Measurements from ENCODE around the gene CTNNBL1.

The CTNNBL1 gene

DNA sequence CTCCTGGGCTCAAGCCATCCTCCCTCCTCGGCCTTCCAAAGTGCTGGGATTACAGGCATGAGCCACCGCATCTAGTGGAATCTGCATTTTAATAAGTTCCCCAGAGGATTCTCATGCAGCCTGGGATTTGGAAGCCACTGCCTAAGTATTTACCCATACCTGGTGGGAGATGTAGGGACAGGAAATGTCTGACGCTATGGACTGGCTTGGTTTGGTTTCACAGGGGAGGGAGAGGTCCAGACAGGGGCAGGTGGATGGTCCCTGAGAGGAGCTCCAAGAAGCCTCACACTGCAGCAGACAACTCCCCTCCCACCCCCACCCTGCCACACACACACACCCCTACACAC lies 213.5 kb downstream of the CTNNBL1 start:
- DNase-seq (ENCODE audit: low read depth in 1 of 2, low spot score in 1 of 2), result no peak
- no peak overlapping the region for H3K4me3 ChIP-seq (replicated peaks; ENCODE audit: insufficient read depth, low read length)
- no peak overlapping the region for H3K27ac ChIP-seq (replicated peaks)
- TF ChIP-seq REST (IDR thresholded peaks at IDR 0.05; ENCODE audit: insufficient replicate concordance, low read depth) (no peak), GABPA (IDR thresholded peaks at IDR 0.05; ENCODE audit: low read depth) (no peak), CTCF (IDR thresholded peaks at IDR 0.05; ENCODE audit: insufficient read depth, low read length) (no peak), POLR2AphosphoS5 (IDR thresholded peaks at IDR 0.05; ENCODE audit: low read depth) (no peak), SPI1 (IDR thresholded peaks at IDR 0.05; ENCODE audit: borderline replicate concordance, low read depth) (no peak)
- peaks cover 27% of the 10 kb centered on the region for H3K27me3 ChIP-seq (ENCODE audit: insufficient read depth, poor library complexity, severe bottlenecking)

GRCh38 chr20:37907677-37908401 lies 214.0 kb downstream of the CTNNBL1 start:
- H3K27me3 ChIP-seq (ENCODE audit: insufficient read depth, poor library complexity, severe bottlenecking), result peaks cover 27% of the 10 kb centered on the region
- H3K4me3 ChIP-seq (replicated peaks; ENCODE audit: insufficient read depth, low read length), result no peak overlapping the region
- no peak for DNase-seq (ENCODE audit: low read depth in 1 of 2, low spot score in 1 of 2)
- TF ChIP-seq GABPA (IDR thresholded peaks at IDR 0.05; ENCODE audit: low read depth) (no peak), SPI1 (IDR thresholded peaks at IDR 0.05; ENCODE audit: borderline replicate concordance, low read depth) (no peak), CTCF (IDR thresholded peaks at IDR 0.05; ENCODE audit: insufficient read depth, low read length) (no peak), POLR2AphosphoS5 (IDR thresholded peaks at IDR 0.05; ENCODE audit: low read depth) (no peak), REST (IDR thresholded peaks at IDR 0.05; ENCODE audit: insufficient replicate concordance, low read depth) (no peak)
- no peak overlapping the region for H3K27ac ChIP-seq (replicated peaks)

DNA sequence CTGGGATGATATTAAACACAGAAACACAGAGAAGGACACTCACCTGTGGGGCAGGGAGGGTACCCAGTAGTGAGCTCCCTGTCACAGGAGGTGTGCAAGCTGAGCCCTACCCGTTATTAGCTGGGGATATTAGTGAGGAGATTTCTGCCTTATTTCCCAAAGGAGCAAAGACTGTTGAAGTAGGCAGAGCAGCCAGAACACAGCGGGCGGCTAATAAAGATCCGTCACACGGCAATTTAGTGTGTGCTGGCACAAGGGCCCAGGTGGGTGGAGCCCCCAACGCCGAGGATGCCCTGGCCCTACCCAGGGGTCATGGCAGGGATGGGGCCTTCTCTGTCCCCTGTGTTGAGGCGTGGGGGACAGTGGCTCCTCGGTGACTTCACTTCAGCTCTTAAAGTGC lies 217.4 kb downstream of the CTNNBL1 start:
- Histone ChIP-seq H3K27me3 (ENCODE audit: insufficient read depth, poor library complexity, severe bottlenecking) (peaks cover 39% of the 10 kb centered on the region), H3K27ac (replicated peaks) (no peak overlapping the region), H3K4me3 (replicated peaks; ENCODE audit: insufficient read depth, low read length) (no peak overlapping the region)
- TF ChIP-seq GABPA (IDR thresholded peaks at IDR 0.05; ENCODE audit: low read depth) (no peak), POLR2AphosphoS5 (IDR thresholded peaks at IDR 0.05; ENCODE audit: low read depth) (no peak)
- no peak for DNase-seq (ENCODE audit: low read depth in 1 of 2, low spot score in 1 of 2)

DNA sequence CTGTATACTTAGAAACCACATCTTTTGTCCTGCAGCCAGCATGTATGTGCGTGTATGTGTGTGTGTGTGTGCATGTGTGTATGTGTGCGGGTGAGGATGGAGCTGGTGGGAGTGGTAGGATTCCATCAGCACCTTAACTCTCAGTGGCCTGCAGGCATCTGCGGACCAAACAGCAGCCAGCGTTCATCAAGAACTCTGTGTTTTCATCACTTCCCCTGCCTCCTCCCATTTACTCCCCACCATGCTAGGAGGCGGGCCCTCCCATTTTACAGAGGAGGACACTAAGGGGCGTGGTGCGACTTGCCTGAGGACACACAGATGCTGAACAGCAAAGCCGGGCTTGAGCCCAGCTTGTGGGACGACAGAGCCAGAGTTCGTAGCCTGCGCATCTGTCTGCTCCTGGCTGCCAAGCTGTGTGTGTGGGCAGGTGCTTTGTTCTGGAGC lies 218.0 kb downstream of the CTNNBL1 start:
- Histone ChIP-seq H3K27me3 (ENCODE audit: insufficient read depth, poor library complexity, severe bottlenecking) (peaks cover 44% of the 10 kb centered on the region), H3K4me3 (replicated peaks; ENCODE audit: insufficient read depth, low read length) (no peak overlapping the region), H3K27ac (replicated peaks) (no peak overlapping the region)
- TF ChIP-seq GABPA (IDR thresholded peaks at IDR 0.05; ENCODE audit: low read depth) (no peak), SPI1 (IDR thresholded peaks at IDR 0.05; ENCODE audit: borderline replicate concordance, low read depth) (no peak), REST (IDR thresholded peaks at IDR 0.05; ENCODE audit: insufficient replicate concordance, low read depth) (no peak)
- no peak for DNase-seq (ENCODE audit: low read depth in 1 of 2, low spot score in 1 of 2)
